C4-2B (cell line): ENCODE results near the gene MALAT1.

Source experiments
- ZFX ChIP-seq: fragments of 450-650 bp; IDR thresholded peaks from 2 replicates; pipeline ENCODE4 v1.6.1; 2017
- TF ChIP-seq, protein P1 (sequence below): fragments of 450-650 bp; conservative IDR thresholded peaks from 2 replicates; pipeline ENCODE4 v1.5.1; 2017; ENCODE audit warnings: mild to moderate bottlenecking

DNA sequence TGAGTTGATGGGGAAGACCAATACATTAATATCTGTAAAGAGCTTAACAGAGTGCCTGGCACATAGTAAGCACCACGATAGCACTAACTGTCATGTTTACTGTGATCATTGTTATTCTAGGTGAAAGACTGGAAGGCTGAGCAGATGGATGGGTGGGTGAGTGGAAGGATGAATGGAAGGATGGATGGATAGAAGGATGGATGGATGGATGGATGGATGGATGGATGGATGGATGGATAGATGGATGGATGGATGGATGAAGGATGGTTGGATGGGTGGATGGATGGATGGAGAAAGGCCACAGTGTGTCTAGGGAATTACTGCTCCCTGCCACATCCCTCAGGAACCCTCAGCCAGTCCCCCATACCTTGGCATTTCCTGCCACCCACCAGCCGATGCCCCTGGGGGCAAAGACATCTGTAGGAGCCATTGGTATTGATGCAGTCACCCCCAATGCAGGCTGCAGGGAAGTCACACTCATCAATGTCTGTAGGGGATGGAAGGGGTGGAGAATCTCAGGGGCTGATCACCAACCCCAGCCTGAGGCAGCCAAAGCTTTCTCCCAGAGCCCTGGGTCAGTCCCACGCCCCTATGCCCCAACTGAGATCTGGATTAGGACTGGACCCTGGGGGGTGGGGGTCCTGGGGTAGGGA lies 44.0 kb downstream of the MALAT1 start:
- TF ChIP-seq, protein P1, sequence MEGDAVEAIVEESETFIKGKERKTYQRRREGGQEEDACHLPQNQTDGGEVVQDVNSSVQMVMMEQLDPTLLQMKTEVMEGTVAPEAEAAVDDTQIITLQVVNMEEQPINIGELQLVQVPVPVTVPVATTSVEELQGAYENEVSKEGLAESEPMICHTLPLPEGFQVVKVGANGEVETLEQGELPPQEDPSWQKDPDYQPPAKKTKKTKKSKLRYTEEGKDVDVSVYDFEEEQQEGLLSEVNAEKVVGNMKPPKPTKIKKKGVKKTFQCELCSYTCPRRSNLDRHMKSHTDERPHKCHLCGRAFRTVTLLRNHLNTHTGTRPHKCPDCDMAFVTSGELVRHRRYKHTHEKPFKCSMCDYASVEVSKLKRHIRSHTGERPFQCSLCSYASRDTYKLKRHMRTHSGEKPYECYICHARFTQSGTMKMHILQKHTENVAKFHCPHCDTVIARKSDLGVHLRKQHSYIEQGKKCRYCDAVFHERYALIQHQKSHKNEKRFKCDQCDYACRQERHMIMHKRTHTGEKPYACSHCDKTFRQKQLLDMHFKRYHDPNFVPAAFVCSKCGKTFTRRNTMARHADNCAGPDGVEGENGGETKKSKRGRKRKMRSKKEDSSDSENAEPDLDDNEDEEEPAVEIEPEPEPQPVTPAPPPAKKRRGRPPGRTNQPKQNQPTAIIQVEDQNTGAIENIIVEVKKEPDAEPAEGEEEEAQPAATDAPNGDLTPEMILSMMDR, result no peak
- TF ChIP-seq ZFX, result no peak
